ENCODE data around the gene DAB1.
"Not testable (repeated sequence)": the region's sequence is repeated elsewhere in the genome, so short reads cannot be mapped to it uniquely, and the experiment has no call there.

Gene DAB1

GRCh38 chr1:57360846-57361407 lies 62.9 kb downstream of the DAB1 start:
- no peak for DNase-seq (ENCODE audit: low read depth)

GRCh38 chr1:57357462-57357861 lies 66.4 kb downstream of the DAB1 start:
- DNase-seq (ENCODE audit: low read depth): no peak

- peak; percentile 0 for DNase-seq (ENCODE audit: low read depth)
These were observed 70.2 kb downstream of the DAB1 start for GRCh38 chr1:57353654-57354053.

GRCh38 chr1:57350610-57351009 lies 73.2 kb downstream of the DAB1 start:
- DNase-seq (ENCODE audit: low read depth): no peak

- no peak for DNase-seq (ENCODE audit: low read depth)
These were observed 74.9 kb downstream of the DAB1 start for GRCh38 chr1:57348921-57349320.

GRCh38 chr1:57345916-57346315 lies 77.9 kb downstream of the DAB1 start:
- DNase-seq (ENCODE audit: low read depth): no peak

GRCh38 chr1:57344265-57344664 lies 79.6 kb downstream of the DAB1 start:
- DNase-seq (ENCODE audit: low read depth): no peak

GRCh38 chr1:57343298-57343915 lies 80.5 kb downstream of the DAB1 start:
- not testable (repeated sequence) for DNase-seq (ENCODE audit: low read depth)

- no peak for DNase-seq (ENCODE audit: low read depth)
These were observed 82.1 kb downstream of the DAB1 start for GRCh38 chr1:57341721-57342120.

- DNase-seq (ENCODE audit: low read depth): no peak
These were observed 83.4 kb downstream of the DAB1 start for GRCh38 chr1:57340334-57341070.

- DNase-seq (ENCODE audit: low read depth): no peak
These were observed 86.2 kb downstream of the DAB1 start for GRCh38 chr1:57337623-57338022.

GRCh38 chr1:57336793-57337192 lies 87.1 kb downstream of the DAB1 start:
- no peak for DNase-seq (ENCODE audit: low read depth)

- DNase-seq (ENCODE audit: low read depth): no peak
These were observed 92.2 kb downstream of the DAB1 start for GRCh38 chr1:57331620-57332019.

- DNase-seq (ENCODE audit: low read depth): no peak
These were observed 93.9 kb downstream of the DAB1 start for GRCh38 chr1:57329937-57330336.

GRCh38 chr1:57329001-57329527 lies 94.8 kb downstream of the DAB1 start:
- no peak for DNase-seq (ENCODE audit: low read depth)

GRCh38 chr1:57327946-57328345 lies 95.9 kb downstream of the DAB1 start:
- no peak for DNase-seq (ENCODE audit: low read depth)

- DNase-seq (ENCODE audit: low read depth): no peak
These were observed 96.5 kb downstream of the DAB1 start for GRCh38 chr1:57327336-57327735.

- DNase-seq (ENCODE audit: low read depth): no peak
These were observed 98.3 kb downstream of the DAB1 start for GRCh38 chr1:57325536-57325935.

- no peak for DNase-seq (ENCODE audit: low read depth)
These were observed 98.7 kb downstream of the DAB1 start for GRCh38 chr1:57325117-57325516.

GRCh38 chr1:57324388-57324787 lies 99.5 kb downstream of the DAB1 start:
- no peak for DNase-seq (ENCODE audit: low read depth)

GRCh38 chr1:57321776-57322175 lies 102.1 kb downstream of the DAB1 start:
- no peak for DNase-seq (ENCODE audit: low read depth)

GRCh38 chr1:57319791-57320190 lies 104.1 kb downstream of the DAB1 start:
- DNase-seq (ENCODE audit: low read depth): no peak

GRCh38 chr1:57319165-57319564 lies 104.7 kb downstream of the DAB1 start:
- DNase-seq (ENCODE audit: low read depth): peak; percentile 24

Data from ELR (cell line).